Osteocyte (in vitro differentiated cells): Measurements from ENCODE around the gene NOS3. TPM values are rescaled to one million over a fixed set of nuclear protein-coding genes. Genes with fewer than 3 reads are reported as not detected.

ENCODE experiments used
- DNase-seq: peaks from one replicate; pipeline ENCODE4 v3.0.0; 2021; ENCODE audit warnings: mixed read lengths; ENCODE audit not compliant: unreplicated experiment; ENCODE audit errors: extremely low spot score
- H3K27ac Mint-ChIP-seq: one replicate; pipeline ENCODE4 v1.8.0; 2021; ENCODE audit warnings: mild to moderate bottlenecking, mixed read lengths; ENCODE audit not compliant: unreplicated experiment
- H3K27me3 Mint-ChIP-seq: one replicate; pipeline ENCODE4 v1.8.0; 2021; ENCODE audit warnings: mixed read lengths; ENCODE audit not compliant: unreplicated experiment
- H3K36me3 Mint-ChIP-seq: one replicate; pipeline ENCODE4 v1.8.0; 2021; ENCODE audit warnings: mixed read lengths; ENCODE audit not compliant: unreplicated experiment
- H3K4me1 Mint-ChIP-seq: one replicate; pipeline ENCODE4 v1.8.0; 2021; ENCODE audit warnings: mixed read lengths; ENCODE audit not compliant: unreplicated experiment
- H3K4me3 Mint-ChIP-seq: one replicate; pipeline ENCODE4 v1.8.0; 2021; ENCODE audit warnings: mild to moderate bottlenecking, moderate library complexity, mixed read lengths; ENCODE audit not compliant: unreplicated experiment
- H3K9me3 Mint-ChIP-seq: one replicate; pipeline ENCODE4 v1.8.0; 2021; ENCODE audit warnings: mixed read lengths; ENCODE audit not compliant: unreplicated experiment
- CTCF ChIP-seq: fragments of 200-600 bp; sonication (generic); IDR thresholded peaks from 2 replicates; pipeline ENCODE4 v1.5.0; 2021; ENCODE audit warnings: antibody characterized with exemption, mild to moderate bottlenecking, moderate library complexity
- total RNA-seq: library from RNA; stranded (reverse); gene quantifications from 2 replicates; pipeline ENCODE4 v1.2.1, GENCODE V29; 2021

The NOS3 gene
- total RNA-seq, 1 donor from 2014 or later, result 0.73 TPM

- no peak overlapping the region for H3K27ac Mint-ChIP-seq
- DNase-seq, result no peak
- H3K36me3 Mint-ChIP-seq, result no peaks in the 10 kb centered on the region
- H3K4me1 Mint-ChIP-seq, result peaks cover 10% of the 10 kb centered on the region
- no peaks in the 10 kb centered on the region for H3K27me3 Mint-ChIP-seq
- H3K4me3 Mint-ChIP-seq, result no peak overlapping the region
- peaks cover 8% of the 10 kb centered on the region for H3K9me3 Mint-ChIP-seq
- no peak for TF ChIP-seq CTCF
Observed at GRCh38 chr7:150992051-150992640, 1.3 kb downstream of the NOS3 start.

- no peak overlapping the region for H3K27ac Mint-ChIP-seq
- TF ChIP-seq CTCF, result no peak
- no peaks in the 10 kb centered on the region for H3K27me3 Mint-ChIP-seq
- no peak for DNase-seq
- no peaks in the 10 kb centered on the region for H3K36me3 Mint-ChIP-seq
- peaks cover 8% of the 10 kb centered on the region for H3K9me3 Mint-ChIP-seq
- no peak overlapping the region for H3K4me3 Mint-ChIP-seq
- H3K4me1 Mint-ChIP-seq, result peaks cover 10% of the 10 kb centered on the region
Observed at GRCh38 chr7:150992833-150993302, 2.1 kb downstream of the NOS3 start.

GRCh38 chr7:150993511-150993910, 2.7 kb downstream of the NOS3 start:
- Mint-ChIP-seq H3K27ac (no peak overlapping the region), H3K4me1 (peaks cover 4% of the 10 kb centered on the region), H3K9me3 (peaks cover 8% of the 10 kb centered on the region), H3K4me3 (no peak overlapping the region), H3K27me3 (no peaks in the 10 kb centered on the region), H3K36me3 (no peaks in the 10 kb centered on the region)
- TF ChIP-seq CTCF, result no peak
- no peak for DNase-seq

- no peak overlapping the region for H3K27ac Mint-ChIP-seq
- no peaks in the 10 kb centered on the region for H3K36me3 Mint-ChIP-seq
- DNase-seq, result no peak
- no peaks in the 10 kb centered on the region for H3K27me3 Mint-ChIP-seq
- H3K4me3 Mint-ChIP-seq, result no peak overlapping the region
- H3K4me1 Mint-ChIP-seq, result no peaks in the 10 kb centered on the region
- H3K9me3 Mint-ChIP-seq, result peaks cover 8% of the 10 kb centered on the region
- TF ChIP-seq CTCF, result no peak
Observed at GRCh38 chr7:150994141-150994837, 3.5 kb downstream of the NOS3 start.

GRCh38 chr7:150994838-150995510, 4.2 kb downstream of the NOS3 start:
- Mint-ChIP-seq H3K4me1 (no peaks in the 10 kb centered on the region), H3K9me3 (peaks cover 8% of the 10 kb centered on the region), H3K27me3 (no peaks in the 10 kb centered on the region), H3K27ac (no peak overlapping the region), H3K36me3 (no peaks in the 10 kb centered on the region), H3K4me3 (no peak overlapping the region)
- no peak for DNase-seq
- no peak for TF ChIP-seq CTCF
